ENCODE results near the gene C6orf163.

DNA sequence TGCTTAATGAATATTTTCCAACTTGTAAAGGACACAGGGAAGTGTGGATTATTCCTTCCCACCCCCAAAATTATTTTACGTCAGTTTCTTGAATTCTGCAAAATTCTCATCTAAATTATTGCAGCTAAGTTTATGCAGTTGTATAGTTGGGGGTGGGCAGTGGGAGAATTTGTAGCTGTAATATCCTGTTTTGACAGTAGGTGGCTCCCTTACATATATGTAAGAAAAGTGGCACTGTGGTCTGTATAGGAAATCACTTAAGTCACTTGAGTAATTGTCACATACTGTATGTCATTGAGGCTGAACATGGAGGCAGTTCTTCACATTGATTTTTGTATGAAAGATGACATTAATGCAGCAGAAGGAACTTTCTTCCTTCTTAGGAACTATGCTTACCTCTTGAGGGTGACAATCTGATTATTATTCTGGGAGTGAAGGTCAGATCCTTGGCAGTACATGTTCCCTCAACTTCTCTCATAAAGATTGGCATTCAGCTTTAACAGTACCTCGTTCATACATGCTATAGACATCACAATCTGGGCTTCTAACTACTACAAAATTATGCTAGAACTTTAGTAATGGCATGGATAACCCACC, 48.5 kb downstream of the C6orf163 start:
- TF ChIP-seq, protein P1, sequence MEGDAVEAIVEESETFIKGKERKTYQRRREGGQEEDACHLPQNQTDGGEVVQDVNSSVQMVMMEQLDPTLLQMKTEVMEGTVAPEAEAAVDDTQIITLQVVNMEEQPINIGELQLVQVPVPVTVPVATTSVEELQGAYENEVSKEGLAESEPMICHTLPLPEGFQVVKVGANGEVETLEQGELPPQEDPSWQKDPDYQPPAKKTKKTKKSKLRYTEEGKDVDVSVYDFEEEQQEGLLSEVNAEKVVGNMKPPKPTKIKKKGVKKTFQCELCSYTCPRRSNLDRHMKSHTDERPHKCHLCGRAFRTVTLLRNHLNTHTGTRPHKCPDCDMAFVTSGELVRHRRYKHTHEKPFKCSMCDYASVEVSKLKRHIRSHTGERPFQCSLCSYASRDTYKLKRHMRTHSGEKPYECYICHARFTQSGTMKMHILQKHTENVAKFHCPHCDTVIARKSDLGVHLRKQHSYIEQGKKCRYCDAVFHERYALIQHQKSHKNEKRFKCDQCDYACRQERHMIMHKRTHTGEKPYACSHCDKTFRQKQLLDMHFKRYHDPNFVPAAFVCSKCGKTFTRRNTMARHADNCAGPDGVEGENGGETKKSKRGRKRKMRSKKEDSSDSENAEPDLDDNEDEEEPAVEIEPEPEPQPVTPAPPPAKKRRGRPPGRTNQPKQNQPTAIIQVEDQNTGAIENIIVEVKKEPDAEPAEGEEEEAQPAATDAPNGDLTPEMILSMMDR (conservative IDR thresholded peaks at IDR 0.05; ENCODE audit: low read depth, low read length) = peak; percentile 71
- TF ChIP-seq FOS (IDR thresholded peaks at IDR 0.05; ENCODE audit: low read depth, low read length) (no peak), POLR2A (IDR thresholded peaks at IDR 0.05; ENCODE audit: low read depth, low read length) (no peak), MXI1 (IDR thresholded peaks at IDR 0.05; ENCODE audit: borderline replicate concordance, low read depth, low read length) (no peak), SMC3 (IDR thresholded peaks at IDR 0.05; ENCODE audit: low read depth, low read length) (peak; percentile 52; the same call in 1 of the 2 replicates)

Data from IMR-90 (cell line).